Measurements from ENCODE around the gene NBL1. TPM values are rescaled to one million over a fixed set of nuclear protein-coding genes. Genes with fewer than 3 reads are reported as not detected.

Gene NBL1
- total RNA-seq, 1 experiment from 2014 or later = 36.9 TPM

DNA sequence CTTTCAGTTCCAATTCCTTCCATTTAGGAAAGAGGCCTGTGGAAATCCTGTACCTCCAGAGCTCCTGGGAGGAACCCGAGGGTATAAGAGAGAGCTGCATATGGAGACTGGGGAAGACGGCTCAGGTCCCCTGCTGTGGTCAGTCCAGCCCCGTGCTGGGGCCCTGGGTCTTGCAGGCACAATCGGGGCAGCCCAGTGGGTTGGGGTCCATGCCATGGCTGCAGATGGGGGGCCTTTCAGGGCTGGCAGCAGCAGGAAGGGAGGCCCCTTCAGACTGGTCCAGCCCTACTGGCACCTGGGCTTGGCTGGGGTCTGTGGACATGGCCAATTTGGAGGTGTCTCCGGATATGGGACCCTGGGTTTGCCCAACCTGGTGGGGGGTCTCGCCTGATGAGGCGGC is 38.8 kb downstream of the NBL1 start:
- H3K36me3 ChIP-seq (ENCODE audit: low read depth) = no peaks in the 10 kb centered on the region
- no peaks in the 10 kb centered on the region for H3K79me2 ChIP-seq (ENCODE audit: low read depth)
- CTCF ChIA-PET = interaction anchor here (0.6 kb wide), 1 partner anchor 869 kb away, joined by 4 read pairs; no protein-coding TSS in a partner anchor
- no peaks in the 10 kb centered on the region for H3K9me3 ChIP-seq (ENCODE audit: insufficient read depth, low read depth)
- POLR2A ChIA-PET (ENCODE audit: unreplicated experiment) = interaction anchor here (0.6 kb wide), 1 partner anchor 182 kb away, joined by 19 read pairs; no protein-coding TSS in a partner anchor
- no peaks in the 10 kb centered on the region for H3K9me2 ChIP-seq (ENCODE audit: insufficient read depth)
- H3K4me2 ChIP-seq = no peak overlapping the region
- no TSS peak for BruUV-seq (replicated peaks)
- intact Hi-C loops (cut with micrococcal nuclease; ENCODE audit: unreplicated experiment) = no loop called here
- H3K4me3 ChIP-seq = no peak overlapping the region
- no peak for DNase-seq
- TF ChIP-seq, protein P1, sequence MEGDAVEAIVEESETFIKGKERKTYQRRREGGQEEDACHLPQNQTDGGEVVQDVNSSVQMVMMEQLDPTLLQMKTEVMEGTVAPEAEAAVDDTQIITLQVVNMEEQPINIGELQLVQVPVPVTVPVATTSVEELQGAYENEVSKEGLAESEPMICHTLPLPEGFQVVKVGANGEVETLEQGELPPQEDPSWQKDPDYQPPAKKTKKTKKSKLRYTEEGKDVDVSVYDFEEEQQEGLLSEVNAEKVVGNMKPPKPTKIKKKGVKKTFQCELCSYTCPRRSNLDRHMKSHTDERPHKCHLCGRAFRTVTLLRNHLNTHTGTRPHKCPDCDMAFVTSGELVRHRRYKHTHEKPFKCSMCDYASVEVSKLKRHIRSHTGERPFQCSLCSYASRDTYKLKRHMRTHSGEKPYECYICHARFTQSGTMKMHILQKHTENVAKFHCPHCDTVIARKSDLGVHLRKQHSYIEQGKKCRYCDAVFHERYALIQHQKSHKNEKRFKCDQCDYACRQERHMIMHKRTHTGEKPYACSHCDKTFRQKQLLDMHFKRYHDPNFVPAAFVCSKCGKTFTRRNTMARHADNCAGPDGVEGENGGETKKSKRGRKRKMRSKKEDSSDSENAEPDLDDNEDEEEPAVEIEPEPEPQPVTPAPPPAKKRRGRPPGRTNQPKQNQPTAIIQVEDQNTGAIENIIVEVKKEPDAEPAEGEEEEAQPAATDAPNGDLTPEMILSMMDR (conservative IDR thresholded peaks at IDR 0.05) = no peak
- TF ChIP-seq EZH2 (IDR thresholded peaks at IDR 0.05; ENCODE audit: low read depth) = no peak
- H3K27ac ChIP-seq = no peak overlapping the region
- H2AFZ ChIP-seq = no peak overlapping the region
- no peaks in the 10 kb centered on the region for H3F3A ChIP-seq (ENCODE audit: insufficient read depth, low read depth)
- H3K27me3 ChIP-seq (ENCODE audit: insufficient read depth, low read depth) = no peaks in the 10 kb centered on the region
- no peaks in the 10 kb centered on the region for H3K4me1 ChIP-seq (replicated peaks; ENCODE audit: insufficient read depth)
- H4K20me1 ChIP-seq (ENCODE audit: insufficient read depth) = no peaks in the 10 kb centered on the region

DNA sequence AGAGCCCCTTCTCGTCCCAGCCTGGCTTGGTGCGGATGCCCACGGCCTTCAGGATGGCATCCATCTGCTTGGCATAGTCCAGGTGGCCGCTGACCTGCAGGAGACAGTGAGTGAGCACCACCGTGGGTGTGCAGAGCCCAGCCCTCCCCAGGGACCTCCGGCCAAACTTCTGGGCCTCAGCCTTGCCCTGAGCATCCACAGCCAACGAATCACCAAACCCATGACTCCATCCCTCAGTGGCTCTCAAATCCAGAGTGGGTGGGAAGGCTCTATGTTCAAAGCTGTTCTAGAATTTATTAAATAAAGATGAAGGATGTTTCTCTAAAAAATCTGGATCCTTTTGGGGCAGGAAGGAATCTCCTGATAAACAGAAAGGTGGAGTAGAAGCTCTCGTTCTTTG is 39.2 kb downstream of the NBL1 start:
- intact Hi-C loops (cut with micrococcal nuclease; ENCODE audit: unreplicated experiment) = no loop called here
- Histone ChIP-seq H3K4me3 (no peak overlapping the region), H3K4me1 (replicated peaks; ENCODE audit: insufficient read depth) (no peaks in the 10 kb centered on the region), H4K20me1 (ENCODE audit: insufficient read depth) (no peaks in the 10 kb centered on the region), H2AFZ (no peak overlapping the region), H3K36me3 (ENCODE audit: low read depth) (no peaks in the 10 kb centered on the region), H3K4me2 (no peak overlapping the region), H3K9me2 (ENCODE audit: insufficient read depth) (no peaks in the 10 kb centered on the region), H3F3A (ENCODE audit: insufficient read depth, low read depth) (no peaks in the 10 kb centered on the region), H3K9me3 (ENCODE audit: insufficient read depth, low read depth) (no peaks in the 10 kb centered on the region), H3K27ac (no peak overlapping the region), H3K27me3 (ENCODE audit: insufficient read depth, low read depth) (no peaks in the 10 kb centered on the region), H3K79me2 (ENCODE audit: low read depth) (no peaks in the 10 kb centered on the region)
- ChIA-PET CTCF (interaction anchor here (0.6 kb wide), 1 partner anchor 868 kb away, joined by 4 read pairs; no protein-coding TSS in a partner anchor), POLR2A (ENCODE audit: unreplicated experiment) (no interaction called here)
- no peak for DNase-seq
- no peak for TF ChIP-seq EZH2 (IDR thresholded peaks at IDR 0.05; ENCODE audit: low read depth)
- TF ChIP-seq, protein P1 (conservative IDR thresholded peaks at IDR 0.05) = no peak
- no TSS peak for BruUV-seq (replicated peaks)

DNA sequence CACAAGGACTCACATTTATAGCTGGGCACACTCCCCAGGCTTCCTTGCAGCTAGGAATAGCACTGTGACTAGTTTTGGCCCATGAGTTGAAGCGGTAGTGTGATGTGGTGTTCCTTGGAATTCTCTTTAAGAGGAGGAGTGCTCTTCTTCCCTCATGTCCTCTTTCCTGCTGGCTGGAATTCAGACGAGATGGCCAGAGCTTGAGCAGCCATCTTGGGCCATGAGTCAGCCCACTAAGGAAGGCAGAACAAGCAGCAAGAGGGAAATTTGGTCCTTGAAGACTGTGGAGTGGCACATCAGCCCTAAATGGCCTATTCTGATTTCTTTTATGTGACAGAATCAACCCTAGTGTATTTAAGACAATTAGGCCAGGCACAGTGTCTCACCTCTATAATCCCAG is 40.6 kb downstream of the NBL1 start:
- CTCF ChIA-PET = no interaction called here
- no peaks in the 10 kb centered on the region for H3K9me2 ChIP-seq (ENCODE audit: insufficient read depth)
- no TSS peak for BruUV-seq (replicated peaks)

More for the DNA sequence above, 40.6 kb downstream of the NBL1 start:
- Histone ChIP-seq H2AFZ (no peak overlapping the region), H3K79me2 (ENCODE audit: low read depth) (no peaks in the 10 kb centered on the region), H3K4me2 (no peak overlapping the region), H3K4me1 (replicated peaks; ENCODE audit: insufficient read depth) (no peaks in the 10 kb centered on the region), H3K4me3 (no peak overlapping the region), H3K27ac (no peak overlapping the region), H3K27me3 (ENCODE audit: insufficient read depth, low read depth) (no peaks in the 10 kb centered on the region), H3K9me3 (ENCODE audit: insufficient read depth, low read depth) (no peaks in the 10 kb centered on the region), H3F3A (ENCODE audit: insufficient read depth, low read depth) (no peaks in the 10 kb centered on the region), H4K20me1 (ENCODE audit: insufficient read depth) (no peaks in the 10 kb centered on the region), H3K36me3 (ENCODE audit: low read depth) (no peaks in the 10 kb centered on the region)
- no peak for DNase-seq
- TF ChIP-seq, protein P1 (conservative IDR thresholded peaks at IDR 0.05) = no peak
- TF ChIP-seq EZH2 (IDR thresholded peaks at IDR 0.05; ENCODE audit: low read depth) = no peak
- intact Hi-C loops (cut with micrococcal nuclease; ENCODE audit: unreplicated experiment) = no loop called here
- POLR2A ChIA-PET (ENCODE audit: unreplicated experiment) = no interaction called here

Measured in PC-9 (cell line).